NCI-H1092 treated with DMSO at 0.1 percent for 48 hours (cell line): ENCODE measurements around the gene SPEF1.
"Not testable (repeated sequence)": the region's sequence is repeated elsewhere in the genome, so short reads cannot be mapped to it uniquely, and the experiment has no call there.

Source experiments
- DNase-seq: peaks from one replicate; lab custom pipeline; 2025; lab: John Stamatoyannopoulos, UW

The SPEF1 gene

DNA sequence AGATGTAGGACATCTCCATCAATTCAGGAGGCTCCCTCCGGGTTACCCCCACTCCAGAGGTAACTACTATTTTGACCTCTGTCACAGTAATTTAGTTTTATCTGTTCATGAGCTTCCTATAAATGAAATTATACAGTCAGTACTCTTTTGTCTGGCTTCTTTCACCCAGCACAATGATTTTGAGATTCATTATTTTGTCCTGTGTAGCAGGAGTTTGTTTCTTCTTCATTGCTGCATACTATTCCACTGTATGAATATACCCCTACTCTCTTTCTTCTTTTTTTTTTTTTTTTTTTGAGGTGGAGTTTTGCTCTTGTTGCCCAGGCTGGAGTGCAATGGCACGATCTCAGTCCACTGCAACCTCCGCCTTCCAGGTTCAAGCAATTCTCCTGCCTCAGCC lies 27.3 kb upstream of the SPEF1 start:
- no peak for DNase-seq

DNA sequence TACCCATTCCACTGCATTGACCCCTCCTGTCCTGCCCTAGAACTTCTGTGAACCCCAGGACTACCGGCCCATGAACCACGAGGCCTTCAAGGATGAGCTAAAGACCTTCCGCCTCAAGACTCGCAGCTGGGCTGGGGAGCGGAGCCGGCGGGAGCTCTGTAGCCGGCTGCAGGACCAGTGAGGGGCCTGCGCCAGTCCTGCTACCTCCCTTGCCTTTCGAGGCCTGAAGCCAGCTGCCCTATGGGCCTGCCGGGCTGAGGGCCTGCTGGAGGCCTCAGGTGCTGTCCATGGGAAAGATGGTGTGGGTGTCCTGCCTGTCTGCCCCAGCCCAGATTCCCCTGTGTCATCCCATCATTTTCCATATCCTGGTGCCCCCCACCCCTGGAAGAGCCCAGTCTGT lies 23.5 kb upstream of the SPEF1 start:
- no peak for DNase-seq

- DNase-seq, result no peak
These were observed 23.1 kb upstream of the SPEF1 start for GRCh38 chr20:3804254-3804751.

- no peak for DNase-seq
These were observed 22.6 kb upstream of the SPEF1 start for GRCh38 chr20:3803854-3804253.

DNA sequence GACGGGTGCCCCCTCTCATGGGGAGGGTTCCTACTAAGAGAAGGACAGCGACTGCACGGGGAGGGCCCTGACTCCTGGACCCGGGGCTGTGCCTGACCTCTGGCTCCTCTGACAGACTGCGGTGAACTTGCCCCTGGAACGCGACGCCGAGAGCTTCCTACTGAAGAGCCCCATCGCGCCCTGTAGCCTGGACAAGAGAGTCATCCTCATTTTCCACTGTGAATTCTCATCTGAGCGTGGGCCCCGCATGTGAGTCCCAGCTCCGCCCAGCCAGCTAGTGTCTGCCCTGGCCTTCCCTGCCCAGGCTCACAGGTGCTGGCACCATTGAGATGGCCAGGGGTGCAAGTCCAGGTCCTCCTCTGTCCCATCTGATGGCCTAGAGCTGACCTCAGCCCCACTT lies 22.0 kb upstream of the SPEF1 start:
- no peak for DNase-seq

DNA sequence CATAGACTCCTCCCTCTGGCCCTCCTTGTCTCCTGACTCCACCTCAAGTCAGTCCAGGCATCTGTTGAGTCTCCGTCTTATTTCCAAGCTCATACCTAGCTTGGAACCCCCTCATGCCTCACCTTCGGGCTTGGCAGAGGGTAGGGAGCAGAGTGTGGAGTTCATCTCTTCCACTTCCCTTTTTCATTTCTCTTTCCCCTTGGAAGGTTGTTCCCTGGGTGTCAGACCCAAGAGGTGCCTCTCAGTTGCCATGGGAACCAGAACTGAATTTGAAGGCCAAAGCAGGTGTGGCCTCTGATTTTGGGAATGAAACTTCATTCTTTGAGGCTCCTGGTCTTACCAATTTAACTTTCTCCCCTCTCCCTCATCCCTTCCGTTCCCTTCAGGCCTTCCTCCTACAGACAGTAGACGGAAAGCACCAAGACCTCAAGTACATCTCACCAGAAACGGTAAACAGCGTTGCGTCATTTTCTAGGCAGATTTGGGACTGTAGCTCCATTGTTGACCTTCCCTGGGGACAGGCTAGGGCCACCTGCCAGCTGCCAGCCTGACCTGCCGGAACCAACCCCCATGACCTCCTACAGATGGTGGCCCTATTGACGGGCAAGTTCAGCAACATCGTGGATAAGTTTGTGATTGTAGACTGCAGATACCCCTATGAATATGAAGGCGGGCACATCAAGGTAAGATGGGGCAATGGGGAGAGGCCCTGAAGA lies 21.4 kb upstream of the SPEF1 start:
- DNase-seq, result no peak

- DNase-seq, result no peak
These were observed 20.6 kb upstream of the SPEF1 start for GRCh38 chr20:3801846-3802245.

DNA sequence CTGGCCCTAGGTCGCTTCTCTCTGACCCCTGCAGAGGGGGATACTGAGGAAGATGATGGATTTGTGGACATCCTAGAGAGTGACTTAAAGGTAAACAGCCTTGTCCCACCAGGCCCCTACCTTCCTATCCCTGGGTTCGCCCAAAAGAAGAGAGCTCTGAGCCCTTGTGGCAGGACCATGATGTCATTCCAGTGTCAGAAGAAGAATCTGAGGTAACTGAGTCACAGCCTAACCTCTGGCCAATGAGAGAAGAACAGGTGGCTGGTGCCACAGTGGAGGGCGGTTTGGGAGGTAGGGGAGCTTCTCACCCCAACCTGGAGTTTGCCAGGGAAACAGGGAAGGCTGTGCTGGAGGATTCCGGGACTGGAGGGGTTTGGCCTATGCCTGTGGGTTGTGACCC lies 20.1 kb upstream of the SPEF1 start:
- DNase-seq, result no peak

GRCh38 chr20:3800878-3801260 lies 19.6 kb upstream of the SPEF1 start:
- DNase-seq, result no peak

DNA sequence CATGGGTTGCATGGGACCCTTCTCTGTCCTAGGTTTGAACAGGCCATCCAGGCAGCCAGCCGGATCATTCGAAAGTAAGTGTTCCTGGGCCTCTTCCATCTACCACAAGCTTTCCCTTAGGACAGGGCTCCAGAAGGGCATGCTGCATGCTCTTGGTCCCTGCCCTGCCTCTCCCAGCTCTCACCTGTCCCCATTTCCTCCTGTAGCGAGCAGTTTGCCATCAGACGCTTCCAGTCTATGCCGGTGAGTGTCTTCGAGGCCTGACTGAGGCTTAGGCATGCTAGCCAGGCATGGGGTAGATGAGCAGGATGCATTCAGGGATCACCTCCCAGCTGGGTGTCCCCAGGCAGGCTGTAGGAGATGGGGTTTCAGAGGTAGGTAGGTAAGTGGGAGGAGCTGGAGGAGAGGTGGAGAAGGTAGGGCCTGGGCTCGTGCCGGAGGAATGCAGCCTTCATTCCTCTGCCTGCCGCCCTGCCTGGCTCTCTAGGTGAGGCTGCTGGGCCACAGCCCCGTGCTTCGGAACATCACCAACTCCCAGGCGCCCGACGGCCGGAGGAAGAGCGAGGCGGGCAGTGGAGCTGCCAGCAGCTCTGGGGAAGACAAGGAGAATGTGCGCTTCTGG lies 19.1 kb upstream of the SPEF1 start:
- DNase-seq, result no peak

DNA sequence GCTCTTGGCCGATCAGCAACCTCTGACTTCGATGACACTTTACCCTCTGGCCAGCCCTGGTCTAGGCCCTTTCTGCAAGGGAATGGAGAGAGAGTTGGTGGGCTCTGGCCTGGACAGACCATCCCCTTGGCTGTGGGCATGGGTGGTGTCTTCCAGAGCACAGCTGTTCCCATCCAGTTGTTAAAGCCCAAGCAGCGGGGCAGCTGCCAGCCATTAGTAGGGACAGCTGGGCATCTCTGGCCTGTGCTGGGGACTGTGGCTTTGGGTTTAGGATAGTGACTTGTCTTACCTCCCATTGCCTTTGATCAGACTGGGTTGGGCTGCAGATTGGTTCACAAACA lies 17.6 kb upstream of the SPEF1 start:
- no peak for DNase-seq

DNA sequence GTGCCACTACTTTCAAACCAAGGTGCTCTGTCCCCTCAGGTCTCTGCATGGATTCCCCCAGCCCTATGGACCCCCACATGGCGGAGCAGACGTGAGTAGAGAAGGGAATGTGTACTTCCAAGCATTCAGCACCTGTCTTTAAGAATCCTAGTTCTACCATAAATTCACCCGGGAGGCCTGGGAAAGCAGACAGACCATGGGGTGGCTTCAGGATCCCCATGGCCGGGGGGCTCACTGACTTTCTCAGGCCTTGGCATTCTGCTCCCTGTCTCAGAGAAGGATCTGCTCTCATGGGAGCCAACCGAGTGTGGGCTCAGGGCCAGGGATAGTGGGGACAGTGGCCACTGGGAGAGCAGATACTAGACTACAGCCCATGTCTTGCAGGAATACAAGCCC lies 17.1 kb upstream of the SPEF1 start:
- DNase-seq, result no peak

DNA sequence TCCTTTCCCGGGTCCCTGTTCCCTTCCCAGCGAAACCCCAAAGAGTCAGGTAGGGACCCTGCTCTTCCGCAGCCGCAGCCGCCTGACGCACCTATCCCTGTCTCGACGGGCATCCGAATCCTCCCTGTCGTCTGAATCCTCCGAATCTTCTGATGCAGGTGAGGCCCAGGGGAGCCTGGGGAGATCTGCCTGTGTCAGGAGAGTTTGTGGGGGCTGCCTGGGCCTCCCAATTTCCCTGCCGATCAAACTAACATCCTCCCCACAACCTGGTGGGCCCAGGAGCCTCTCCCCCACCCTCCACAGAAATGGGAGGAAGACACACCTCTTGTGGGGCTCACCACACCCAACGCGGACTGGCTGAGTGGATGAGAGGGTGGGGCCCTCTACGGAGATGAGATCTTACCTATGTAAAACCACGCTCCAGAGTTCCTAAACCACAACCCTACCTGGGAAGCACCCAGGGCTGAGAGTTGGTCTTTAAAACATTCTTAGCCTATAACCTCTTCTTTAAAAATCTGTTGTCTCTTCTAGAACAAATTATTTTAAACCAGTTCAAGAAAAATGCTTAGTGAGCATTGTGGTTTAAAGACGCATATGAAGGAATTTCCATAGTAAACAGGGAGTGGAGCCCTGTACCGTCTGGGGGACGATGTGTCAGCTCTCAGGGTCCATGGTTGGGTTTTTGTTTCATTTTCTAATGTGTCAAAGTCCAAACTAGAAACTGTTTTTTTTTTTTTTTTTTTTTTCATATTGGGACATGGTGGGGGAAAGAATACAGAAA lies 16.5 kb upstream of the SPEF1 start:
- DNase-seq, result no peak

DNA sequence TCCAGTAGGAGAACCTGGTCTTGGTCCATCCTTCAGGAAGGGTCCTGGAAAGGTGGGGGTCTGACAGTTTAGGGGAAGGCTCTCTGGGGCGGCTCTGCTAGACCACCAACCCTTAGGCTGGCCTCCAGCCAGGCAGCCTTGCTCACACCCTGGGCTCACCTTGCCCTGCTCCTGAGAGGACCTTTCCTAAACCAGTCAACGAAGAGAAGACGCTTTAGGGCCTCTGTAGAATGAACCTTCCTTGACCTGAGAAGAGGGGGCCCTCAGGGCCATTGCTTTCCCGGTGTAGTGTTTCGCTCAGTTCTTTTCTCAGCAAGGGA lies 15.9 kb upstream of the SPEF1 start:
- no peak for DNase-seq

- DNase-seq, result no peak
These were observed 15.4 kb upstream of the SPEF1 start for GRCh38 chr20:3796477-3797225.

GRCh38 chr20:3795511-3796468 lies 14.5 kb upstream of the SPEF1 start, which contains the start of gene CDC25B:
CDC25B (plus strand) TSS chr20:3796310; CDS start chr20:3796532, 222 bp downstream.
- peak; percentile 95 for DNase-seq

- DNase-seq, result no peak
These were observed 13.6 kb upstream of the SPEF1 start for GRCh38 chr20:3794701-3795420.

GRCh38 chr20:3794168-3794567 lies 12.9 kb upstream of the SPEF1 start:
- not testable (repeated sequence) for DNase-seq

- not testable (repeated sequence) for DNase-seq
These were observed 8.0 kb upstream of the SPEF1 start for GRCh38 chr20:3789201-3789600.

DNA sequence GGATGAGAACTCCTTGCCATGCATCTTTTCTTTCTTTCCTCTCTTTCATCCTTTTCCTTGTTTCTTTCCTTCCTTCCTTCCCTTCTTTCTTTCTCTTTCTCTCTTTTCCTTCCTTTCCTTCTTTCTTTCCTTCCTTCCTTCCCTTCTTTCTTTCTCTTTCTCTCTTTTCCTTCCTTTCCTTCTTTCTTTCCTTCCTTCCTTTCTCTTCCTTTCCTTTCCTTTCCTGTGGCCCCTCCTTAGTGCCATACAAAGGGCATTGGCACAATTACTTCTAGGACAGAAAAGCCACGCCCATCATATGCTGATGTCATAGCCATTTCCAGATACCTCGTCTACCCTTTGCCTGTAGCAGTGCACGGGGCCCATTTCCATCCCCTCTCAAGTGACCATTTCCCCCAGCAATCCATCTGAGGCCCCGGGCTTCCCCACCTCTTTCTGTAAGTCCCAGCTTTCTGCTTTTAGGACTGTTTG lies 7.5 kb upstream of the SPEF1 start:
- DNase-seq, result no peak
